Fibroblast of skin of back (primary cell): Measurements from ENCODE around the gene PSTPIP2.

Source experiments
- DNase-seq: peaks from one replicate; pipeline ENCODE4 v3.0.0-alpha.2; 2013

The PSTPIP2 gene

DNA sequence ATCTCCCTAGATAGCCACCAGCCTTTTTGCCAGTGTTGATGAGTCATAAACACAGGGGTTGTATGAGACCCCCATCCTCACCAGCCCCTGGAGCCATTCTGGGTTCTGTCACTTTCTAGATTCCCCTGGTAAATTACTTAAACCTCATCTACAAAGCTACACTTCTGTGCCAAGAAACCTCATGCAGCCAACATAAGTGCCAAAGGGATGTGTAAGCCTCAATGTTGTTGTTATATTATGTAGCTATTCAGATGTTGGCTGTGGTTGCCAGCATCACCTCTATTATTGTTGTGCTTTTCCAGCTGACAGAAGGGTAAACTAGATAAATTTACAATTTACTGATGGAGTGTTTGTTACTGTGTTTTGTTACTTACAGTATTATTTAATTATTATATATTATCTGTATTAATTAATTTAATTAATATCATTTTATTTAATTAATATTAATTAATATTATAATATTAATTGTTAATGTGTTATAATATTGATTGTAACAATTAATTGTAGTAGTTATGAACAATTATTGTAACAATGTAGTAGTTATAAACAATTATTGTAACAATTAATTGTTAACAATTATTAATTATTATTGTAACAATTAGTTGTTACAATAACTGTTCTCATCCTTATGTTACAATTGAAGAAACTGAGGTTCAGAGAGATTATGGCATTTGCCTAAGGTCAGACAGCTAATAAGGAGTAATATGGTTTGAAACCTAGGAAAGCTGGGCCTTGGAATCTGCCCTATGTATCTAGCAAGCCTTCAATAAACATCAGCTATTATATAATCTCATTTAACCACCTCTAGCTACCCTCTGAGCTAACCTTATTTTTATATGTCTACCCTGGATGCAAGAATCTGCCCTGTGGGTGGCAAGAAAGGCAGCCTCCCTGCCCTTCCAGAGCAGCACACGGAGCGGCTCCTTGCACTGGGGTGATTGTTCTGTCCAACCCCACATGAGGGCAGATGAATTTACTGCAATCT, 36.1 kb downstream of the PSTPIP2 start:
- DNase-seq: peak; percentile 71

DNA sequence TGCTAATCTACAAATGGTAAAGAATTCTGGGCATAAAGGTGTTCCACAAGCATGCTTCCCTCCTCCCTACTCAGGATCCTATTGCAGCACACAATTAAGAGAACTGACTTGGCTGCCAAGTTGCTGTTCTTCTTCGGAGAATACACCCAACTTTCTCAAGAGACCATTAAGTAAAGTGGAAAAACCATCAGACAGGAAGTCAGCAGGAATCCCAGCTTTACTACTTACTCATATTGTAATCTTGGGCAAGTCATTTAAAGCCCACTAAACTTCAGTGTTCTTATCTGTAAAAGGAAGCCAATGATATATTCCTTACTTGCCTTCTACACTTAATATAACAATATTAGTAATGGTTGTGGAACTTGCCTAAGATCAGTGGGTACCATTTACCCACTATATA, 37.8 kb downstream of the PSTPIP2 start:
- peak; percentile 51 for DNase-seq

GRCh38 chr18:46031741-46032140, 40.3 kb downstream of the PSTPIP2 start:
- no peak for DNase-seq

DNA sequence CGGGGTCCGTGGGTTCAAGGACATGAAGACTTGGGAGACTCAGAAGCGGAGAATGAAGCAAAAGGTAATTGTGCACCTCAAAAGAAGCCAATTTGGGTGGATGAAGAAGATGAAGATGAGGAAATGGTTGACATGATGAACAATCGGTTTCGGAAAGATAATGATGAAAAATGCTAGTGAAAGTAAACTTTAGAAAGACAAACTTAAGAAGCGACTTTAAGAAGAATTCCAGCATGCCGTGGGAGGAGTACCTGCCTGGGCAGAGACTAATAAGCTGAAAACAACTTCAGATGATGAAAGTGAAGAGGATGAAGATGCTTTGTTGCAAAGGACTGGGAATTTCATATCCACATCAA, 43.5 kb downstream of the PSTPIP2 start:
- DNase-seq: no peak

- peak; percentile 55 for DNase-seq
Observed at GRCh38 chr18:46019936-46020335, 52.1 kb downstream of the PSTPIP2 start.

- no peak for DNase-seq
Observed at GRCh38 chr18:46013484-46014189, 58.4 kb downstream of the PSTPIP2 start.

- no peak for DNase-seq
Observed at GRCh38 chr18:46010676-46011075, 61.4 kb downstream of the PSTPIP2 start.

- DNase-seq: no peak
Observed at GRCh38 chr18:46010050-46010449, 62.0 kb downstream of the PSTPIP2 start.

GRCh38 chr18:46009125-46009840, 62.8 kb downstream of the PSTPIP2 start:
- DNase-seq: no peak

- DNase-seq: no peak
Observed at GRCh38 chr18:46008531-46008930, 63.5 kb downstream of the PSTPIP2 start.

GRCh38 chr18:46007165-46007564, 64.9 kb downstream of the PSTPIP2 start:
- DNase-seq: no peak

- DNase-seq: no peak
Observed at GRCh38 chr18:46002934-46003333, 69.1 kb downstream of the PSTPIP2 start.

DNA sequence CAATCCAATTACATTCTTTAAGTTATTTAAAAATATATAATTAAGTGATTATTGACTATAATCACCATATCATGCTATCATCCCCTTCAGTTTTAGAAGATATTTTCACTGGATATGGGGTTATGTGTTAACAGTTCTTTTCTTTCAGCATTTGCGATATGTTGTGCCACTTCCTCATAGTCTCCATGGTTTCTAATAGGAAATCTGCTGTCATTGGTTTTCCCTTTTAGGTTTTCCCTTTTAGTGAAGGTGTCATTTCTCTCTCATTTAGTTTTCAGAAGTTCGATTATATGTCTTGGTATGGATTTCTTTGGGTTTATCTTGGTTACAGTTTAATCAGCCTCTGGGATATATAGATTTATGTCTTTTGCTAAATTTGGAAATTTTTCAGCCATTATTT, 70.2 kb downstream of the PSTPIP2 start:
- no peak for DNase-seq

GRCh38 chr18:46001074-46001473, 71.0 kb downstream of the PSTPIP2 start:
- DNase-seq: no peak

DNA sequence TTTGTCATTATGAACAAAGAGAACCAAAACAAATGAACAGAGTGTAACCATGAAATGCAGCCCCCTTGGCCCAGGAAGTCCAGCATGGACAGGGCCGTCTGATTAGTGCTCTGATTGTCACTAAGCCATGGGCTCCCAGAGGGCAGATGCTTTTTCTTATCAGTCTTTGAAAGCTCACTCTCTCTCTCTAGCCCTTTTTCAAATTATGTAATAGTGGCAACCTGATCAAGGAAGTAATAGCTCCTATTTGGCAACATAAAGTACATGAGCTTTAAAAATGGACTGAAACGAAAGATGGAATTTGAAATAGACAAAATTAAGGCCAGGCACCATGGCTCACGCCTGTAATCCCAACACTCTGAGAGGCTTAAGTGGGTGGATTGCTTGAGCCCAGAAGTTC, 72.5 kb downstream of the PSTPIP2 start:
- DNase-seq: no peak

DNA sequence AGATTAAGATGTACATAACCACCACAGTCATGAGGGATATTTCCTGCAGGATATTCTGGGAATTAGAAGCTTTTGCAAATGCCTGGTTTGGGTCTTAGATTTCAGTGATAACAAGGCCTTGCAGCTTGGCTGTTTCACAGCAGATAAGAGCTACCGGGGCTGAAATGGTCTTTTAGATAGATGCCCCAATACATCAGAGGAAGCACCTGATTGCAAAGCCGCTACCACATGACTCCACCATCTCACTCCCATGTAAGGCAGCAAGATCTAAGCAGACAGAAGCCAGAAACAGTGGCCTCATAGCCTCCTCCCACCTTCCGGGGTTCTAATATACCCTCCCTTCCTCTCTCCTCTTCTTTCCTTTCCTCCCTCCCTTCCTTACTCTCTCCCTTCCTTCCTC, 73.8 kb downstream of the PSTPIP2 start:
- DNase-seq: no peak

DNA sequence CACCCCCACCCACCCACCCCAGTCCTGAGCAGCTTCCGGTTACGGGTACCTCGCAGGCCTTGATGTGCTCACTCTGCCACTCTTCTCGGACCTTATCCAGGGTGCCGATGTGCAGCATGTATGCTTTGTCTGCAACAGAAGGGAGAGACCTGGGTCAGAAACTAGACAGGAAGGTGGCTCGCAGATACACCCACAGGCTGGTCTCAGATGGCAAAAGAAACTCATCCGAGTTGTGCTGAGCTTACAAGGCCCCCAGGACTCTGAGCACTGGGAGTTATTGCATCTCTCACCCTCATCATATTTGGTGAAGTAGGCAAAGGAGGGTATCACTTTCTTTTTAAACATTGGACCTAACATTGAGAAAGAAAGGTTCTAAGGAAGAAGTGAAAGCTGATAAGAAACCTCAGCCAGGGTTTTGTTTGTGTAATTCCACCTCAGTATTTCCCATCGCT, 74.3 kb downstream of the PSTPIP2 start:
- DNase-seq: no peak

- no peak for DNase-seq
Observed at GRCh38 chr18:45995461-45995860, 76.6 kb downstream of the PSTPIP2 start.

- peak; percentile 97 for DNase-seq
Observed at GRCh38 chr18:45993438-45993837, 78.6 kb downstream of the PSTPIP2 start.

GRCh38 chr18:45992527-45992926, 79.5 kb downstream of the PSTPIP2 start:
- peak; percentile 45 for DNase-seq

DNA sequence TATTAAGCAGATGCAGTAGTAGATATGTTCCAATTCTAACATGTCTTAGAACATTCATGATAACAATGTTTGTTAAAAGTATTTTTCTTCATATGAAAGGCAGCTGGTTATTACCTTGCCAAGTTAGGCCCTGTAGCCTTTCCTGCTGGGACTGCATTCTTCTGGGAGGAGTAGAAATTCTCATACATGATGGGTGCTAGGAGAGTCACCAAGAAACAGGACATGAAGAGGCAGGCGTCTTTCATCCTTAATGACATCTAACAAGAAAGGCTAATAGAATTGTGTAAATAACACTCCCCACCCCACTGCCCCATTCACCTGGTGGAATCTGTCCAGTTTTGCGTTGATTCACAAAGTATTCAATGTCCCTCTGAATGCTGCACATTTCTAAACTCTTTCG, 80.3 kb downstream of the PSTPIP2 start:
- DNase-seq: no peak

GRCh38 chr18:45984546-45985235, 87.4 kb downstream of the PSTPIP2 start:
- DNase-seq: no peak
